H1 (cell line): ENCODE data around the gene ALDH1L2. TPM values are rescaled to one million over a fixed set of nuclear protein-coding genes. Genes with fewer than 3 reads are reported as not detected.

ENCODE experiments used
- CTCF ChIA-PET: fragments of 300-600 bp; sonication (Branson Sonifier 250); formaldehyde crosslinking; loops from one replicate; lab custom pipeline; 2021; ENCODE audit not compliant: partially characterized antibody; lab: Charles Lee
- POLR2A ChIA-PET: fragments of 300-600 bp; sonication (Branson Sonifier 250); formaldehyde crosslinking; loops from one replicate; lab custom pipeline; 2021; ENCODE audit warnings: inconsistent platforms; ENCODE audit not compliant: partially characterized antibody; lab: Charles Lee
- DNase-seq, 2 experiments: peaks; one replicate each; pipeline versions ENCODE4 v3.0.0 to v3.0.0-alpha.2; 2010 to 2022; ENCODE audit warnings: low spot score in 2 of 2, low read depth in 1 of 2, mixed read lengths in 1 of 2
- FAIRE-seq: peaks from 2 replicates; lab custom pipeline; 2011; peaks lifted over from hg19 to GRCh38; lab: Jason Lieb, UNC
- H2AFZ ChIP-seq: 2 replicates; pipeline ENCODE4 v1.8.1; 2012; ENCODE audit warnings: low read length, inconsistent platforms
- H2AK5ac ChIP-seq: 2 replicates; pipeline ENCODE4 v1.6.1; 2013; ENCODE audit warnings: low read depth, low read length
- H2BK120ac ChIP-seq: replicated peaks from 2 replicates; pipeline ENCODE3; 2013; ENCODE audit warnings: low read depth, low read length, inconsistent platforms
- H2BK12ac ChIP-seq: 2 replicates; pipeline ENCODE4 v1.6.1; 2013; ENCODE audit warnings: low read depth, low read length
- H2BK15ac ChIP-seq: 2 replicates; pipeline ENCODE4 v1.6.1; 2013; ENCODE audit warnings: low read length
- H2BK20ac ChIP-seq: 2 replicates; pipeline ENCODE4 v1.6.1; 2013; ENCODE audit warnings: low read length
- H2BK5ac ChIP-seq: 2 replicates; pipeline ENCODE4 v1.6.1; 2013; ENCODE audit warnings: low read depth, low read length
- H3K14ac ChIP-seq: 2 replicates; pipeline ENCODE4 v1.6.1; 2013; ENCODE audit warnings: inconsistent platforms; ENCODE audit not compliant: insufficient read length
- H3K18ac ChIP-seq: 2 replicates; pipeline ENCODE4 v1.6.1; 2013; ENCODE audit warnings: low read length; ENCODE audit errors: extremely low read depth
- H3K23ac ChIP-seq: 2 replicates; pipeline ENCODE4 v1.6.1; 2013; ENCODE audit warnings: inconsistent platforms; ENCODE audit not compliant: insufficient read length
- H3K23me2 ChIP-seq: 2 replicates; pipeline ENCODE4 v1.6.1; 2013; ENCODE audit warnings: low read depth, low read length
- H3K27ac ChIP-seq: 2 replicates; pipeline ENCODE4 v1.6.1; 2011; ENCODE audit warnings: low read depth, low read length, inconsistent platforms
- H3K27me3 ChIP-seq, 4 experiments: replicated peaks in 1 of 4; 1 replicate in 1 of 4; 2 replicates in 3 of 4; pipeline versions ENCODE4 v1.6.1 to v1.8.1; 2011 to 2013; ENCODE audit warnings: low read length in 3 of 4, mild to moderate bottlenecking in 3 of 4, inconsistent platforms in 2 of 4, mixed read lengths in 2 of 4, moderate library complexity in 1 of 4; ENCODE audit not compliant: control insufficient read depth in 3 of 4, insufficient read depth in 3 of 4; ENCODE audit errors: extremely low read depth in 1 of 4
- H3K36me3 ChIP-seq, 4 experiments: 2 replicates each; pipeline versions ENCODE4 v1.6.1 to v1.8.1; 2011 to 2013; ENCODE audit warnings: mild to moderate bottlenecking in 4 of 4, low read length in 3 of 4, moderate library complexity in 2 of 4, control low read depth in 1 of 4, inconsistent platforms in 1 of 4; ENCODE audit not compliant: insufficient read depth in 4 of 4, control insufficient read depth in 2 of 4
- H3K4ac ChIP-seq: replicated peaks from 2 replicates; pipeline ENCODE3; 2013; ENCODE audit warnings: low read length, low read depth, mixed read lengths, inconsistent platforms; ENCODE audit not compliant: insufficient read length
- H3K4me1 ChIP-seq, 4 experiments: replicated peaks in 1 of 4; 1 replicate in 1 of 4; 2 replicates in 3 of 4; pipeline versions ENCODE4 v1.6.1 to v1.8.1; 2011 to 2013; ENCODE audit warnings: low read length in 3 of 4, inconsistent platforms in 2 of 4, mixed read lengths in 1 of 4; ENCODE audit not compliant: insufficient read depth in 4 of 4, control insufficient read depth in 3 of 4
- H3K4me2 ChIP-seq, 2 experiments: 2 replicates each; pipeline versions ENCODE4 v1.6.1 to v1.8.1; 2011 to 2013; ENCODE audit warnings: low read depth in 2 of 2, low read length in 2 of 2, control low read depth in 1 of 2, inconsistent platforms in 1 of 2, mild to moderate bottlenecking in 1 of 2; ENCODE audit not compliant: insufficient read depth in 1 of 2
- H3K4me3 ChIP-seq, 4 experiments: fragments of 200-600, 300-600 bp in 1 of 4; sonication (generic), shearing (Covaris generic), sonication (Bioruptor Twin) in 1 of 4; 2 replicates each; pipeline versions ENCODE4 v1.5.1 to v1.8.1; 2011 to 2016; ENCODE audit warnings: low read length in 4 of 4, low read depth in 3 of 4, control low read depth in 2 of 4, inconsistent platforms in 2 of 4, mild to moderate bottlenecking in 2 of 4, mixed read lengths in 1 of 4, moderate library complexity in 1 of 4; ENCODE audit not compliant: insufficient read depth in 2 of 4; ENCODE audit errors: extremely low read depth in 1 of 4
- H3K56ac ChIP-seq: replicated peaks from 2 replicates; pipeline ENCODE3; 2013; ENCODE audit warnings: low read depth, mild to moderate bottlenecking, mixed read lengths, low read length, inconsistent platforms; ENCODE audit not compliant: insufficient read length
- H3K79me1 ChIP-seq: 2 replicates; pipeline ENCODE4 v1.6.1; 2013; ENCODE audit warnings: low read depth, low read length, control low read depth
- H3K79me2 ChIP-seq, 2 experiments: 2 replicates each; pipeline versions ENCODE4 v1.6.1 to v1.8.1; 2012 to 2013; ENCODE audit warnings: low read length in 2 of 2, mild to moderate bottlenecking in 2 of 2, inconsistent platforms in 1 of 2; ENCODE audit not compliant: insufficient read depth in 2 of 2, control insufficient read depth in 1 of 2
- H3K9ac ChIP-seq, 4 experiments: replicated peaks in 1 of 4; 1 replicate in 1 of 4; 2 replicates in 3 of 4; pipeline versions ENCODE4 v1.6.1 to v1.8.1; 2011 to 2013; ENCODE audit warnings: low read depth in 3 of 4, low read length in 3 of 4, control low read depth in 2 of 4, mild to moderate bottlenecking in 2 of 4, moderate library complexity in 2 of 4, inconsistent platforms in 1 of 4; ENCODE audit errors: extremely low read depth in 1 of 4
- H3K9me3 ChIP-seq, 2 experiments: 2 replicates each; pipeline versions ENCODE4 v1.6.1 to v1.8.1; 2012 to 2013; ENCODE audit warnings: mild to moderate bottlenecking in 2 of 2, moderate library complexity in 2 of 2, control low read depth in 1 of 2, inconsistent platforms in 1 of 2, low read depth in 1 of 2, low read length in 1 of 2, mixed read lengths in 1 of 2; ENCODE audit not compliant: insufficient read depth in 2 of 2
- H4K20me1 ChIP-seq, 2 experiments: replicated peaks in 1 of 2; 2 replicates each; pipeline versions ENCODE3 to v1.8.1; 2011 to 2013; ENCODE audit warnings: inconsistent platforms in 2 of 2, low read length in 2 of 2, mild to moderate bottlenecking in 1 of 2; ENCODE audit not compliant: insufficient read depth in 2 of 2, control insufficient read depth in 1 of 2
- H4K5ac ChIP-seq: 2 replicates; pipeline ENCODE4 v1.6.1; 2013; ENCODE audit warnings: low read length, low read depth, mixed read lengths, inconsistent platforms; ENCODE audit not compliant: insufficient read length
- H4K8ac ChIP-seq: 2 replicates; pipeline ENCODE4 v1.8.0; 2013; ENCODE audit warnings: mild to moderate bottlenecking, moderate library complexity, low read length, inconsistent platforms; ENCODE audit not compliant: insufficient read depth; ENCODE audit errors: extremely low read depth
- H4K91ac ChIP-seq: replicated peaks from 2 replicates; pipeline ENCODE3; 2013; ENCODE audit warnings: low read length, mixed read lengths, inconsistent platforms; ENCODE audit not compliant: insufficient read length
- RAD21 ChIP-seq, 2 experiments: IDR thresholded peaks in 1 of 2; conservative IDR thresholded peaks in 1 of 2; 2 replicates each; pipeline ENCODE4 v1.6.1; 2011; ENCODE audit warnings: low read depth in 2 of 2, low read length in 2 of 2, improper control_type of control experiment in 1 of 2, inconsistent platforms in 1 of 2, mild to moderate bottlenecking in 1 of 2, moderate library complexity in 1 of 2
- RNF2 ChIP-seq: fragments of 200-900, 300-1000 bp; sonication (generic); IDR thresholded peaks from 2 replicates; pipeline ENCODE4 v1.7.1; 2016; ENCODE audit warnings: borderline replicate concordance, low read depth, mild to moderate bottlenecking, antibody characterized with exemption, low read length; ENCODE audit not compliant: poor library complexity, severe bottlenecking; ENCODE audit errors: missing control alignments
- WGBS, 2 experiments: shearing (Covaris generic) in 1 of 2; methylation state at CpG; one replicate each; pipeline versions ENCODE4 v1.1.6 to v1.1.7; 2013 to 2015; ENCODE audit warnings: low lambda C conversion rate in 2 of 2, mixed read lengths in 2 of 2, inconsistent platforms in 1 of 2, low coverage in 1 of 2, missing lambda C conversion rate in 1 of 2; ENCODE audit not compliant: insufficient replicate concordance in 2 of 2, insufficient coverage in 1 of 2, insufficient read length in 1 of 2; ENCODE audit errors: extremely low coverage in 1 of 2, missing lambda C conversion rate in 1 of 2; 5-methylcytosine and 5-hydroxymethylcytosine counted together
- polyA plus RNA-seq, 7 experiments: library from polyadenylated mRNA; depleted of rRNA in 3 of 7; stranded (reverse) in 5 of 7; unstranded in 2 of 7; fragments of >200 nt in 5 of 7; fragments of 200-250 nt in 2 of 7; gene quantifications; 1 replicate in 5 of 7; 2 replicates in 1 of 7; 4 replicates in 1 of 7; pipeline versions ENCODE4 v1.2.1 to v1.2.3, GENCODE V29; 2011 to 2013; ENCODE audit warnings: missing spikeins in 2 of 7, mixed read lengths in 2 of 7
- total RNA-seq: library from RNA; stranded (reverse); fragmentation: NEBNext Ultra II Directional; extraction: Animal tissue kit (Norgen Biotek cat#: 25700); gene quantifications from 2 replicates; pipeline ENCODE4 v1.2.1, GENCODE V29; 2021
- TF ChIP-seq, protein P1 (sequence below), 3 experiments: IDR thresholded peaks; 1 replicate in 2 of 3; 2 replicates in 1 of 3; pipeline versions ENCODE4 v1.5.1 to v1.6.1; 2011; ENCODE audit warnings: low read length in 3 of 3, mild to moderate bottlenecking in 3 of 3, inconsistent platforms in 2 of 3, low read depth in 1 of 3, moderate library complexity in 1 of 3; ENCODE audit not compliant: insufficient read depth in 1 of 3; ENCODE audit errors: control extremely low read depth in 1 of 3

The ALDH1L2 gene
- total and polyA plus RNA-seq, 2 of the 8 experiments (the other 6 are each of a cell fraction or from before 2014, with no cell fraction given) = 3.7 to 7.2 TPM

DNA sequence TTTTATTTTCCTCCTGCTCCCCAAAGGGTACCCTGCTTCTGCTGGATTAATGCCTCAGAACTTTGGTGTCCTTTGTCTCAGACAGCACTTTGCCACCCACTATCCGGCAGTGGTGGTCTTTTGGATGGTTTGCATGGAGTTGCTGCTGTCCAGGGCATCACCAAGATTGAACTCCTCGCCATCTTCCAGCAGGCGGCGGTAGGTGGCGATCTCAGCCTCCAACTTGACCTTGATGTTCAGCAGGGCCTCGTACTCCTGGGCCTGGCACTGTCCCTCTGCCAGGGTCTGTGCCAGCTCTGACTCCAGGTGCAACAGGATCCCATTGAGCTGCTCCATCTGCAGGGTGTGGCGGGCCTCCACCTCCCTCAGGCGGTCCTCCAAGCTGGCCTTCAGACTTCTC, 107.6 kb downstream of the ALDH1L2 start:
- DNase-seq (peak in 1 of 2 experiments; percentile 57), FAIRE-seq (no peak)
- Histone ChIP-seq H4K91ac (no peak overlapping the region), H3K4me1 (no peaks in the 10 kb centered on the region), H4K8ac (no peak overlapping the region), H3K4me3 (no peak overlapping the region), H3K27me3 (no peaks in the 10 kb centered on the region), H2BK20ac (no peak overlapping the region), H3K9me3 (no peaks in the 10 kb centered on the region), H2BK12ac (no peak overlapping the region), H2AK5ac (no peak overlapping the region), H4K5ac (no peak overlapping the region), H3K18ac (no peak overlapping the region), H3K79me2 (no peaks in the 10 kb centered on the region), H3K14ac (no peak overlapping the region), H3K9ac (no peak overlapping the region), H3K4me2 (no peak overlapping the region), H3K23ac (no peak overlapping the region), H3K79me1 (no peaks in the 10 kb centered on the region), H3K23me2 (no peaks in the 10 kb centered on the region), H4K20me1 (no peaks in the 10 kb centered on the region), H3K56ac (no peak overlapping the region), H3K4ac (no peak overlapping the region), H2BK15ac (no peak overlapping the region), H2BK5ac (no peak overlapping the region), H3K36me3 (no peaks in the 10 kb centered on the region), H2AFZ (no peak overlapping the region), H3K27ac (no peak overlapping the region), H2BK120ac (no peak overlapping the region)
- TF ChIP-seq RAD21 (IDR thresholded peaks at IDR 0.05 in 1 of 2, conservative IDR thresholded peaks at IDR 0.05 in 1 of 2; ENCODE audit: low read depth in 2 of 2, low read length in 2 of 2) (peak; percentile 24 to 43; a peak in 3 of 4 replicates), RNF2 (no peak)
- TF ChIP-seq, protein P1, sequence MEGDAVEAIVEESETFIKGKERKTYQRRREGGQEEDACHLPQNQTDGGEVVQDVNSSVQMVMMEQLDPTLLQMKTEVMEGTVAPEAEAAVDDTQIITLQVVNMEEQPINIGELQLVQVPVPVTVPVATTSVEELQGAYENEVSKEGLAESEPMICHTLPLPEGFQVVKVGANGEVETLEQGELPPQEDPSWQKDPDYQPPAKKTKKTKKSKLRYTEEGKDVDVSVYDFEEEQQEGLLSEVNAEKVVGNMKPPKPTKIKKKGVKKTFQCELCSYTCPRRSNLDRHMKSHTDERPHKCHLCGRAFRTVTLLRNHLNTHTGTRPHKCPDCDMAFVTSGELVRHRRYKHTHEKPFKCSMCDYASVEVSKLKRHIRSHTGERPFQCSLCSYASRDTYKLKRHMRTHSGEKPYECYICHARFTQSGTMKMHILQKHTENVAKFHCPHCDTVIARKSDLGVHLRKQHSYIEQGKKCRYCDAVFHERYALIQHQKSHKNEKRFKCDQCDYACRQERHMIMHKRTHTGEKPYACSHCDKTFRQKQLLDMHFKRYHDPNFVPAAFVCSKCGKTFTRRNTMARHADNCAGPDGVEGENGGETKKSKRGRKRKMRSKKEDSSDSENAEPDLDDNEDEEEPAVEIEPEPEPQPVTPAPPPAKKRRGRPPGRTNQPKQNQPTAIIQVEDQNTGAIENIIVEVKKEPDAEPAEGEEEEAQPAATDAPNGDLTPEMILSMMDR (IDR thresholded peaks at IDR 0.05; ENCODE audit: control extremely low read depth in 1 of 3, insufficient read depth in 1 of 3, low read depth in 1 of 3, low read length in 3 of 3) = peak; percentile 36 to 53 (median 46)
- WGBS, 2 experiments = 68% methylated on average over 8 of the region's 8 CpGs; no CpG with 5 or more reads in 1 of the 2 experiments
- POLR2A ChIA-PET = no interaction called here
- CTCF ChIA-PET = interaction anchor here (1.0 to 2.2 kb wide), 6 partner anchors 9 to 53 kb away, joined by 3 to 10 read pairs (median 6); partner anchors contain the start of gene NOPCHAP1
